Chondrocyte (in vitro differentiated cells): ENCODE data around the gene LMNB1. TPM values are rescaled to one million over a fixed set of nuclear protein-coding genes. Genes with fewer than 3 reads are reported as not detected.
"Not testable (repeated sequence)": the region's sequence is repeated elsewhere in the genome, so short reads cannot be mapped to it uniquely, and the experiment has no call there.

Experiments
- DNase-seq: peaks from one replicate; pipeline ENCODE4 v3.0.0; 2021; ENCODE audit warnings: mixed read lengths, low spot score
- H3K27ac Mint-ChIP-seq: one replicate; pipeline ENCODE4 v1.8.0; 2021; ENCODE audit warnings: mild to moderate bottlenecking, moderate library complexity, mixed read lengths; ENCODE audit not compliant: unreplicated experiment
- H3K27me3 Mint-ChIP-seq: 2 replicates; pipeline ENCODE4 v1.8.0; 2021; ENCODE audit warnings: low read depth, mixed read lengths
- H3K36me3 Mint-ChIP-seq: 2 replicates; pipeline ENCODE4 v1.8.0; 2021; ENCODE audit warnings: low read depth, mixed read lengths
- H3K4me1 Mint-ChIP-seq: 2 replicates; pipeline ENCODE4 v1.8.0; 2021; ENCODE audit warnings: low read depth, mild to moderate bottlenecking, mixed read lengths
- H3K4me3 Mint-ChIP-seq: one replicate; pipeline ENCODE4 v1.8.0; 2021; ENCODE audit warnings: mild to moderate bottlenecking, moderate library complexity, mixed read lengths; ENCODE audit not compliant: unreplicated experiment
- H3K9me3 Mint-ChIP-seq: 2 replicates; pipeline ENCODE4 v1.8.0; 2021; ENCODE audit warnings: low read depth, mixed read lengths
- CTCF ChIP-seq: fragments of 200-600 bp; sonication (generic); IDR thresholded peaks from 2 replicates; pipeline ENCODE4 v1.5.0; 2021; ENCODE audit warnings: antibody characterized with exemption, mild to moderate bottlenecking, moderate library complexity
- total RNA-seq: library from RNA; stranded (reverse); gene quantifications from 3 replicates; pipeline ENCODE4 v1.2.1, GENCODE V29; 2021

Gene LMNB1
- total RNA-seq, 1 donor from 2014 or later = 14.2 TPM

DNA sequence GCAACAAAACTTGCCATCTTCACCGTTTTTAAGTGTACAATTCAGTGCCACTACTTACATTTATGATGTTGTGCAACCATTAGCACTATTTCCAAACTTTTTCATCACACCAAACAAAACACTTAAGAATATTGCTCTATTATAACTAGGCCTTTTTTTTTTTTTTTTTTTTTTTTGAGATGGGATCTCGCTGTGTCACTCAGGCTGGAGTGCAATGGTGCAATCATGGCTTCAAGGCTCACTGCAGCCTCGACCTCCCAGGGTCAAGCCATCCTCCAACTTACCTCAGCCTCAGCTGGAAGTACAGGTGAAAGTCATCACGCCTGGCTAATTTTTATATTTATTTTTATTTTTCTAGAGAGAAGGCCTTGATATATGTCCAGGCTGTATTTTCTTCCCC, 22.3 kb upstream of the LMNB1 start:
- TF ChIP-seq CTCF = no peak
- Mint-ChIP-seq H3K9me3 (no peaks in the 10 kb centered on the region), H3K36me3 (no peaks in the 10 kb centered on the region), H3K27me3 (no peaks in the 10 kb centered on the region), H3K4me1 (no peaks in the 10 kb centered on the region), H3K27ac (no peak overlapping the region), H3K4me3 (no peak overlapping the region)
- DNase-seq = no peak

- H3K4me3 Mint-ChIP-seq = no peak overlapping the region
- no peak for TF ChIP-seq CTCF
- H3K4me1 Mint-ChIP-seq = no peaks in the 10 kb centered on the region
- no peaks in the 10 kb centered on the region for H3K27me3 Mint-ChIP-seq
- H3K36me3 Mint-ChIP-seq = no peaks in the 10 kb centered on the region
- no peak overlapping the region for H3K27ac Mint-ChIP-seq
- H3K9me3 Mint-ChIP-seq = no peaks in the 10 kb centered on the region
- DNase-seq = no peak
Measured at GRCh38 chr5:126755593-126755992, 21.3 kb upstream of the LMNB1 start.

GRCh38 chr5:126757713-126758357, 19.1 kb upstream of the LMNB1 start:
- peaks cover 4% of the 10 kb centered on the region for H3K4me1 Mint-ChIP-seq

GRCh38 chr5:126763371-126763770, 13.6 kb upstream of the LMNB1 start:
- no peak overlapping the region for H3K27ac Mint-ChIP-seq
- no peak for TF ChIP-seq CTCF
- no peak overlapping the region for H3K4me3 Mint-ChIP-seq
- peaks cover 4% of the 10 kb centered on the region for H3K4me1 Mint-ChIP-seq
- no peaks in the 10 kb centered on the region for H3K36me3 Mint-ChIP-seq
- H3K9me3 Mint-ChIP-seq = no peaks in the 10 kb centered on the region
- no peaks in the 10 kb centered on the region for H3K27me3 Mint-ChIP-seq
- no peak for DNase-seq

More at GRCh38 chr5:126757713-126758357, 19.1 kb upstream of the LMNB1 start:
- Mint-ChIP-seq H3K27ac (no peak overlapping the region), H3K4me3 (no peak overlapping the region), H3K27me3 (no peaks in the 10 kb centered on the region), H3K9me3 (no peaks in the 10 kb centered on the region), H3K36me3 (no peaks in the 10 kb centered on the region)
- TF ChIP-seq CTCF = no peak
- no peak for DNase-seq

- Mint-ChIP-seq H3K27ac (no peak overlapping the region), H3K9me3 (no peaks in the 10 kb centered on the region), H3K36me3 (no peaks in the 10 kb centered on the region), H3K4me3 (no peak overlapping the region), H3K27me3 (no peaks in the 10 kb centered on the region), H3K4me1 (no peaks in the 10 kb centered on the region)
- DNase-seq = no peak
- TF ChIP-seq CTCF = no peak
Measured at GRCh38 chr5:126769703-126770102, 7.2 kb upstream of the LMNB1 start.

- H3K27me3 Mint-ChIP-seq = not testable (repeated sequence)
Measured at GRCh38 chr5:126773536-126773935, 3.4 kb upstream of the LMNB1 start.

DNA sequence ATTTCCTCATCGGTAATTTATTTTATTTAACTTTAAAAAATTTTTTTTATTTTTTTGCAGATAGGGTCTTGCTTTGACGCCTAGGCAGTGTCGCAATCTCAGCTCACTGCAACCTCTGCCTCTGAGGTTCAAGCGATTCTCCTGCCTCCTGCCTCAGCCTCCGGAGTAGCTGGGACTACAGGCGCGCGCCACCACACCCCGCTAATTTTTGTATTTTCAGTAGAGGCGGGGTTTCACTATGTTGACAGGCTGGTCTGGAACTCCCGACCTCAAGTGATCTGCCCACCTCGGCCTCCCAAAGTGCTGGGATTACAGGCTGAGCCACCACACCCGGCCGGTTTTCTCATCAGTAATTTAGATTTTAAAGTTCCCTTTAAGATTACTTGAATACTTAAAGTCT, 2.3 kb upstream of the LMNB1 start:
- not testable (repeated sequence) for H3K27ac Mint-ChIP-seq, H3K36me3 Mint-ChIP-seq, H3K4me3 Mint-ChIP-seq, H3K27me3 Mint-ChIP-seq, DNase-seq, H3K9me3 Mint-ChIP-seq
- H3K4me1 Mint-ChIP-seq = peaks cover 16% of the 10 kb centered on the region

More at GRCh38 chr5:126773536-126773935, 3.4 kb upstream of the LMNB1 start:
- not testable (repeated sequence) for DNase-seq, H3K4me3 Mint-ChIP-seq, H3K27ac Mint-ChIP-seq, H3K4me1 Mint-ChIP-seq, H3K9me3 Mint-ChIP-seq, H3K36me3 Mint-ChIP-seq
